Measurements from ENCODE around the gene CREBBP. TPM values are rescaled to one million over a fixed set of nuclear protein-coding genes. Genes with fewer than 3 reads are reported as not detected.

CREBBP gene
- total and polyA plus RNA-seq, 4 donors = 5.4 to 103 (median 61.0) TPM

- Histone ChIP-seq H3K27me3 (ENCODE audit: control insufficient read depth in 1 of 2, insufficient read depth in 2 of 2, low read length in 1 of 2) (no peaks in the 10 kb centered on the region), H3K36me3 (ENCODE audit: control insufficient read depth in 1 of 2, insufficient read depth in 2 of 2, low read length in 1 of 2) (no peaks in the 10 kb centered on the region), H3K4me3 (ENCODE audit: low read length in 2 of 2) (no peak overlapping the region), H3K4me1 (ENCODE audit: control insufficient read depth in 1 of 2, insufficient read depth in 2 of 2, low read length in 2 of 2) (peaks cover 0 to 11% of the 10 kb centered on the region in 2 donors), H3K27ac (ENCODE audit: low read depth in 1 of 2, low read length in 2 of 2) (no peak overlapping the region), H3K9me3 (ENCODE audit: control insufficient read depth, low read length) (no peaks in the 10 kb centered on the region)
- intact Hi-C loops (cut with DNase I) = loop anchor here (5.0 to 10.0 kb wide), 3 partner anchors 84 to 341 kb away; no protein-coding TSS in a partner anchor
- ATAC-seq (ENCODE audit: low FRiP score) (no peak), DNase-seq (no peak)
These were observed 4.4 kb downstream of the CREBBP start for GRCh38 chr16:3876160-3876559.

- no peaks in the 10 kb centered on the region for H3K36me3 ChIP-seq (ENCODE audit: control insufficient read depth in 1 of 2, insufficient read depth in 2 of 2, low read length in 1 of 2)
- H3K27me3 ChIP-seq (ENCODE audit: control insufficient read depth in 1 of 2, insufficient read depth in 2 of 2, low read length in 1 of 2) = no peaks in the 10 kb centered on the region
- H3K27ac ChIP-seq (ENCODE audit: low read depth in 1 of 2, low read length in 2 of 2) = no peak overlapping the region
- ATAC-seq (ENCODE audit: low FRiP score) (no peak), DNase-seq (no peak)
- H3K9me3 ChIP-seq (ENCODE audit: control insufficient read depth, low read length) = no peaks in the 10 kb centered on the region
- H3K4me3 ChIP-seq (ENCODE audit: low read length in 2 of 2) = no peak overlapping the region
- 62 to 63% methylated on average over 15 of the region's 15 CpGs for WGBS, 2 donors
- intact Hi-C loops (cut with DNase I) = loop anchor here (5.0 to 10.0 kb wide), 4 partner anchors 83 to 340 kb away; no protein-coding TSS in a partner anchor
- H3K4me1 ChIP-seq (ENCODE audit: control insufficient read depth in 1 of 2, insufficient read depth in 2 of 2, low read length in 2 of 2) = peaks cover 0 to 11% of the 10 kb centered on the region in 2 donors
These were observed 5.5 kb downstream of the CREBBP start for GRCh38 chr16:3874794-3875692.

- Histone ChIP-seq H3K9me3 (ENCODE audit: control insufficient read depth, low read length) (no peaks in the 10 kb centered on the region), H3K4me1 (ENCODE audit: control insufficient read depth in 1 of 2, insufficient read depth in 2 of 2, low read length in 2 of 2) (peaks cover 0 to 11% of the 10 kb centered on the region in 2 donors), H3K27me3 (ENCODE audit: control insufficient read depth in 1 of 2, insufficient read depth in 2 of 2, low read length in 1 of 2) (no peaks in the 10 kb centered on the region), H3K4me3 (ENCODE audit: low read length in 2 of 2) (no peak overlapping the region), H3K36me3 (ENCODE audit: control insufficient read depth in 1 of 2, insufficient read depth in 2 of 2, low read length in 1 of 2) (no peaks in the 10 kb centered on the region), H3K27ac (ENCODE audit: low read depth in 1 of 2, low read length in 2 of 2) (peak overlapping the region in 1 of 2 donors; percentile 27)
- intact Hi-C loops (cut with DNase I) = loop anchor here (5.0 to 10.0 kb wide), 3 partner anchors 82 to 339 kb away; no protein-coding TSS in a partner anchor
- DNase-seq = no peak
- 40 to 45% methylated on average over 8 of the region's 8 CpGs for WGBS, 2 donors
- no peak for ATAC-seq (ENCODE audit: low FRiP score)
These were observed 6.3 kb downstream of the CREBBP start for GRCh38 chr16:3874242-3874641.

- whole genome bisulfite sequencing, 2 donors = 45 to 53% methylated on average over 13 of the region's 13 CpGs
- H3K36me3 ChIP-seq (ENCODE audit: control insufficient read depth in 1 of 2, insufficient read depth in 2 of 2, low read length in 1 of 2) = no peaks in the 10 kb centered on the region
- no peaks in the 10 kb centered on the region for H3K9me3 ChIP-seq (ENCODE audit: control insufficient read depth, low read length)
- peak overlapping the region; percentile 30 to 73 for H3K27ac ChIP-seq (ENCODE audit: low read depth in 1 of 2, low read length in 2 of 2)
- H3K27me3 ChIP-seq (ENCODE audit: control insufficient read depth in 1 of 2, insufficient read depth in 2 of 2, low read length in 1 of 2) = no peaks in the 10 kb centered on the region
- no peak overlapping the region for H3K4me3 ChIP-seq (ENCODE audit: low read length in 2 of 2)
- DNase-seq = no peak
- intact Hi-C loops (cut with DNase I) = loop anchor here (5.0 to 10.0 kb wide), 3 partner anchors 81 to 339 kb away; no protein-coding TSS in a partner anchor
- ATAC-seq (ENCODE audit: low FRiP score) = no peak
- H3K4me1 ChIP-seq (ENCODE audit: control insufficient read depth in 1 of 2, insufficient read depth in 2 of 2, low read length in 2 of 2) = peaks cover 0 to 11% of the 10 kb centered on the region in 2 donors
These were observed 6.9 kb downstream of the CREBBP start for GRCh38 chr16:3873482-3874173.

- Histone ChIP-seq H3K27ac (ENCODE audit: low read depth in 1 of 2, low read length in 2 of 2) (peak overlapping the region in 1 of 2 donors; percentile 39), H3K4me3 (ENCODE audit: low read length in 2 of 2) (no peak overlapping the region), H3K9me3 (ENCODE audit: control insufficient read depth, low read length) (no peaks in the 10 kb centered on the region), H3K27me3 (ENCODE audit: control insufficient read depth in 1 of 2, insufficient read depth in 2 of 2, low read length in 1 of 2) (no peaks in the 10 kb centered on the region), H3K36me3 (ENCODE audit: control insufficient read depth in 1 of 2, insufficient read depth in 2 of 2, low read length in 1 of 2) (no peaks in the 10 kb centered on the region), H3K4me1 (ENCODE audit: control insufficient read depth in 1 of 2, insufficient read depth in 2 of 2, low read length in 2 of 2) (peaks cover 0 to 11% of the 10 kb centered on the region in 2 donors)
- WGBS, 2 donors = 10 to 20% methylated on average over 12 of the region's 12 CpGs
- ATAC-seq (ENCODE audit: low FRiP score) (no peak), DNase-seq (no peak)
- intact Hi-C loops (cut with DNase I) = loop anchor here (5.0 to 10.0 kb wide), 3 partner anchors 80 to 338 kb away; no protein-coding TSS in a partner anchor
These were observed 8.2 kb downstream of the CREBBP start for GRCh38 chr16:3872216-3872895.

- DNase-seq = no peak
- H3K36me3 ChIP-seq (ENCODE audit: control insufficient read depth in 1 of 2, insufficient read depth in 2 of 2, low read length in 1 of 2) = no peaks in the 10 kb centered on the region
- intact Hi-C loops (cut with DNase I) = no loop called here
- ATAC-seq (ENCODE audit: low FRiP score) = no peak
- H3K4me3 ChIP-seq (ENCODE audit: low read length in 2 of 2) = no peak overlapping the region
- WGBS, 2 donors = 84 to 90% methylated on average over 3 of the region's 3 CpGs
- H3K27ac ChIP-seq (ENCODE audit: low read depth in 1 of 2, low read length in 2 of 2) = no peak overlapping the region
- no peaks in the 10 kb centered on the region for H3K9me3 ChIP-seq (ENCODE audit: control insufficient read depth, low read length)
- H3K4me1 ChIP-seq (ENCODE audit: control insufficient read depth in 1 of 2, insufficient read depth in 2 of 2, low read length in 2 of 2) = peaks cover 0 to 10% of the 10 kb centered on the region in 2 donors
- H3K27me3 ChIP-seq (ENCODE audit: control insufficient read depth in 1 of 2, insufficient read depth in 2 of 2, low read length in 1 of 2) = no peaks in the 10 kb centered on the region
These were observed 11.5 kb downstream of the CREBBP start for GRCh38 chr16:3868967-3869366.

- H3K27me3 ChIP-seq (ENCODE audit: control insufficient read depth in 1 of 2, insufficient read depth in 2 of 2, low read length in 1 of 2) = no peaks in the 10 kb centered on the region
- intact Hi-C loops (cut with DNase I) = no loop called here
- DNase-seq (no peak), ATAC-seq (ENCODE audit: low FRiP score) (no peak)
- no peak overlapping the region for H3K4me3 ChIP-seq (ENCODE audit: low read length in 2 of 2)
- WGBS, 2 donors = 83 to 84% methylated on average over 8 of the region's 8 CpGs
- H3K36me3 ChIP-seq (ENCODE audit: control insufficient read depth in 1 of 2, insufficient read depth in 2 of 2, low read length in 1 of 2) = no peaks in the 10 kb centered on the region
- H3K27ac ChIP-seq (ENCODE audit: low read depth in 1 of 2, low read length in 2 of 2) = no peak overlapping the region
- peaks cover 0 to 13% of the 10 kb centered on the region in 2 donors for H3K4me1 ChIP-seq (ENCODE audit: control insufficient read depth in 1 of 2, insufficient read depth in 2 of 2, low read length in 2 of 2)
- H3K9me3 ChIP-seq (ENCODE audit: control insufficient read depth, low read length) = no peaks in the 10 kb centered on the region
These were observed 12.0 kb downstream of the CREBBP start for GRCh38 chr16:3868556-3868955.

- H3K9me3 ChIP-seq (ENCODE audit: control insufficient read depth, low read length) = no peaks in the 10 kb centered on the region
- intact Hi-C loops (cut with DNase I) = no loop called here
- no peak for ATAC-seq (ENCODE audit: low FRiP score)
- H3K4me3 ChIP-seq (ENCODE audit: low read length in 2 of 2) = no peak overlapping the region
- no peaks in the 10 kb centered on the region for H3K36me3 ChIP-seq (ENCODE audit: control insufficient read depth in 1 of 2, insufficient read depth in 2 of 2, low read length in 1 of 2)
- H3K27me3 ChIP-seq (ENCODE audit: control insufficient read depth in 1 of 2, insufficient read depth in 2 of 2, low read length in 1 of 2) = no peaks in the 10 kb centered on the region
- WGBS, 2 donors = 83 to 87% methylated on average over 4 of the region's 4 CpGs
- no peak overlapping the region for H3K27ac ChIP-seq (ENCODE audit: low read depth in 1 of 2, low read length in 2 of 2)
- peaks cover 0 to 4% of the 10 kb centered on the region in 2 donors for H3K4me1 ChIP-seq (ENCODE audit: control insufficient read depth in 1 of 2, insufficient read depth in 2 of 2, low read length in 2 of 2)
- no peak for DNase-seq
These were observed 13.6 kb downstream of the CREBBP start for GRCh38 chr16:3866703-3867431.
